ENCODE data around the gene IPO8.

Gene IPO8

GRCh38 chr12:30695199-30696102 lies at the start of gene IPO8:
IPO8 (minus strand) TSS chr12:30695869; CDS start chr12:30695647, 222 bp downstream.
- DNase-seq (ENCODE audit: insufficient read length, low spot score) (peak; percentile 91), FAIRE-seq (peak; percentile 86)

DNA sequence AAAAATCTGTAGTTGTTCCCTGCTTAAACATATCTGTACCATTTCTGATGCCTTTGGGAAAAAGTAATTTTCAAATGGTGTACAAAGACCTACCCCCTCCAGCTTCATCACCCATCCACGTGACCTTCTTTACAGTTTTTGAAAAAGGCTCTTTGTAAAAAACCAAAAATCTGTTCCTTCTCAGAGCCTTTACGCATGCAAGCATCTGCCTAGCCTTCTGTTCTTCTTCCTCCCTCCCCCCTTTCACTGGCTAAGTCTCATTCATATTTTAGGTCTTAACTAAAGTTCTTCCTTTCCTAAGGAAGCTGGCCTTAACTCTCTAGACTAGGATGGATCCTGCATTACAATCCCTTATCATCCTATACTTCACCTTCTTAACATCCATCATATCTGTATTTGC lies 48.7 kb upstream of the IPO8 start:
- DNase-seq (ENCODE audit: insufficient read length, low spot score) (no peak), FAIRE-seq (no peak)

- no peak for FAIRE-seq
- no peak for DNase-seq (ENCODE audit: insufficient read length, low spot score)
These were observed 44.6 kb upstream of the IPO8 start for GRCh38 chr12:30740274-30740673.

- FAIRE-seq (peak; percentile 42), DNase-seq (ENCODE audit: insufficient read length, low spot score) (no peak)
These were observed 43.4 kb upstream of the IPO8 start for GRCh38 chr12:30739020-30739419.

GRCh38 chr12:30732954-30733637 lies 37.4 kb upstream of the IPO8 start:
- DNase-seq (ENCODE audit: insufficient read length, low spot score), result no peak
- FAIRE-seq, result no peak

GRCh38 chr12:30730011-30730410 lies 34.3 kb upstream of the IPO8 start:
- no peak for FAIRE-seq
- no peak for DNase-seq (ENCODE audit: insufficient read length, low spot score)

DNA sequence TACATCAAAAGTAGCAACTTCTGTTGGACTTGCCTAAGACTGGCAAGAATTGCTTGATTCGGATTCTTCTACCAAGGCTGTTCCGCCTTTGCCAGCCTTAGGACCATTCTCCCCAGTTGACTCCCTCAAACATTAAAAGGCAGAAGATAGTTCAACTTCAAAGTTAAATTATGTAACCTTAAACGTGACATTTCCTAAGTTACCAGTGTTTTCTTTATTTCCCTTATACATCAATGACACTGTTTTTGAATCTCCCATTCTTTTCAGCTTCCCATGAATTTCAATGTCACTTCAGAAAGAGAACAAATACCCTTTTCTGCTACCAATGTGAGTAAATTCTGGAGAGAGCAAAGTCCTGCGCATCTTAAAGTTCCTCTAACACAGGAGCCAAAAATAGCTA lies 33.9 kb upstream of the IPO8 start:
- FAIRE-seq, result no peak
- DNase-seq (ENCODE audit: insufficient read length, low spot score), result no peak

GRCh38 chr12:30726647-30727046 lies 31.0 kb upstream of the IPO8 start:
- DNase-seq (ENCODE audit: insufficient read length, low spot score) (no peak), FAIRE-seq (no peak)

DNA sequence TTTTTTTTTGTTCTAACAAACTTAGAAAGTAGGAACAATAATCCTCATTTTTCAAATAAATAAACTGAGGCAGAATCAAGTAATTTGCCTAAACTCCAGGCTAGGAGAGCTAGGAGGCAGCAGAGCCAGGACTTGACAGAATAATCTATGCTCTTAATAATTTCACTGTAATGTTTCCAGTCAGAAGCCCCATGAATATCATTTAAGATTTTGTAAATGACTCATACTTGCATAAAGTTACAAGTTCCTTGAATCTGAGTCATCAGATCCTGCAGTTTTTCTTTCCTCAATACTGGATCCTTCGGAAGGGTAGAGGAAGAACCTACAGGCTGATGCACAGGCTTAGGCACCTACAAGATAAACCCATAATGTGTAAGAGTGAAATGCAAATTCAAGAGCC lies 30.1 kb upstream of the IPO8 start:
- FAIRE-seq (no peak), DNase-seq (ENCODE audit: insufficient read length, low spot score) (peak; percentile 72)

DNA sequence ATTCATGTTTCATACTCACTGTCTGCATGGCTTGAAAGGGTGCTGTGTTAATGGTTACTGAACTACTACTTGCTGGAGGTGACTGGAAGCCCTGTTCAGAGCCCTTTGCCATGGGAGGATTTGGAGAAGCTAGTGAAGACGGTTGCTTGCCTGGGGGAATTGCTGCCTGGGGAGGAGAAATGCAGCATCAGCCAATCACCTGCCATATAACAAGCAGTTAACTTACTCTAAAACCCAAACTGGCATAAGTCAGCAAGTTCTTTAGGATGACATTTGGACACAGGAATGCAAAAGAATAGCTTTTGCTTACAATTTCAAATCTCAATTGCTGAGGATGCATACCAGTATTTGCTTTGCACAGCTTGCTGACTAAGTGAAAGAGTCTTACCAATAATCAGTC lies 23.4 kb upstream of the IPO8 start:
- peak; percentile 91 for FAIRE-seq
- DNase-seq (ENCODE audit: insufficient read length, low spot score), result peak; percentile 74

DNA sequence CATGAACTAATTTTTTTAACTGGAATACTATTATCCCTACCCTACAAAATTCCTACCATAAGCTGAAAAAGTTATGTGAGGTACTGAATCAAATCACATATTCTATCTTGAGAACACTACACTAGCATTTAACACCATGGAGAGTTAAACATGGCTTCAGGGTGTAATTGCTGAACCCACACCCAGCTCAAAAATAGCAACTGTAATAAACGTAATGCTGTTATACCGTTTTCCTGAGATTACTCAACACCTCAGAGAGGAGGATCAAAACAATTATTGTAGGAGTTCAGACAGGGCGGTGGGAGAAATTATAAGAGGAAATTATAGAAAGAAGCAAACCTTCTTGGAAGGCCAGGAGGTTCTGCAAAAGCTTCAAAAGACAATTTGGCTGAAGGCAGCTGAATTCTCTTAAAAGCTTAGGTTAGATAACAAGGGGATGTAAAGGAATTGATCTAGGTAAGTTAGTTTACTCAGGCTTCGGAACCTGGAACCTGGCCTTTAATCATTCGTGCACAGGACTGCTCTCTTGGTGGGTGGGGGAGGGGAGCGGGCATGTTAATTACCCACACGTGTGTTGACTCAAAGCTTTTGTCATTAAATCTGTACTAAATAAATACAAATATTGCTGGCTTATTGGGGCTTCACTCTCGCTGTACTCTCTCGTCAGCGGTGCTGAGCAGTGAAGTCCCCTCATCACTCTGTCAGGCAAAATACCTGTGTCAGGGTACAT lies 12.1 kb upstream of the IPO8 start:
- FAIRE-seq, result no peak
- DNase-seq (ENCODE audit: insufficient read length, low spot score), result no peak

DNA sequence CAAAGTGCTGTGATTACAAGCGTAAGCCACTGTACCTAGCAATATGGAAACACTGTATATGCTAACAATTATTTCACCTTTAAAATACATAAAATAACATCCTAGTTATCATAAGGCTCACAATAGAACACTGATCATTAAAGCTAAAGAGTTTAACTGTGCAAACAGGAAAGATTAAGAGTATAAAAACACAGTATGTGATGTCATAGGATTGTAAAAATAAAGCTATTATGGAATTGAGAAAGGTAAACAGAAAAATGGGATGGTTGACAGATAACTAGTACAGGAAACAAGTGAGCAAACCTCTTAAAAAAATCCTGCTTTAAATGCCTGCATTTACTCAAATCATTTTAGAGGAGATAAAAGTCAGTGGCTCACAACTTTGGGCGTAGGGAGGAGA lies 10.8 kb upstream of the IPO8 start:
- DNase-seq (ENCODE audit: insufficient read length, low spot score) (no peak), FAIRE-seq (no peak)

DNA sequence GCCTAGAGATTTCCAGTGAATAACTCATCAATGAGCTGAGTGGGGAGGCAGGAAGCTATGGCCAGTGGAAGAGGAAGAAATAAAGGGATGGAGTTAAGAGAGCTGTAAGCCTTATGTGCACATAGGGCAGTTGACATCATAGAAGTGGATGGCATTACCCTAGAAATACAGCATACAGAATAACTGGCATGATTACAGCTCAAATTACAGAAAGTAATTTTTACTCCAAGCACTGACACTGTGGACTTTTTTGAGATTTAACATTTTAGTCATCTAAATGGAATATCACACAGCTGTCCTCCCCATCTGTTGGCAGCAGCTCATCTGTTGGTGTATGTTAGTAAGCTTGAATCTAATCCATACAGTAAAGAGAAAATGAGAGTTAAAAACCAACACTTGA lies 5.4 kb upstream of the IPO8 start:
- DNase-seq (ENCODE audit: insufficient read length, low spot score) (no peak), FAIRE-seq (no peak)

DNA sequence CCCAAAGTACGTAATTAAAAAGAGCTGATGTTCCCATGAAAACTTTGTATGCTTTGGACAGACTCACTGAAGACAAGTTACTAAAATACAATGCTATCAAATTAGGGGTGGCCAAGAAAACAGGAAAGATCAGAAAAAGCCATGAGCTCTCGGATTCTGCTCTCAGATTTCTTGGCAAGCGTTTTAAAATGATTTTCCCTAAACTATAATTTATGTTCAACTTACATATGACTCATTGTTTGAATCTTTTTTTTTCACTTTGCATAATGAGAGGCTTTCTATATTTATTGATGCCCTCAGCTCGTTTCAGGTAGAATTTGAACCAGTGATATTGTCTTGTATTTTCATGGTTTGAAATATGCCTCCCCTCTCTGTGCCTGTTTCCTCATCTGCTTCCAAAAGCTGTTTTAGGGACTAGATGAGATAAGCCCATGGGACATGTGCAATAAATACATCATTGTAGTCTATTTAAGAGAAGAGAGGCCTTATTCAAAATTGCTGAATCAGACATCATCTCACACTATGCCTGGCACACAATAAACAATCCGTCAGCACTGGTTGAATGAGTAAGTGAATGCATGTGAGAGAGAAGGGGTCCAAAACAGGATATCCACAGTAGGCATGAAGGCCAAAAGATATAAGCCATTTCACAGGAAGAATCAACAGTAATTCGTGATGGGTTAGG lies 4.7 kb upstream of the IPO8 start:
- FAIRE-seq (no peak), DNase-seq (ENCODE audit: insufficient read length, low spot score) (no peak)

- no peak for FAIRE-seq
These were observed 2.7 kb upstream of the IPO8 start for GRCh38 chr12:30698346-30698745.

GRCh38 chr12:30696943-30697342 lies 1.3 kb upstream of the IPO8 start:
- no peak for FAIRE-seq
- DNase-seq (ENCODE audit: insufficient read length, low spot score), result no peak

More at GRCh38 chr12:30698346-30698745, 2.7 kb upstream of the IPO8 start:
- DNase-seq (ENCODE audit: insufficient read length, low spot score), result no peak

GRCh38 chr12:30696486-30696885 lies 817 bp upstream of the IPO8 start:
- DNase-seq (ENCODE audit: insufficient read length, low spot score), result no peak
- FAIRE-seq, result peak; percentile 16

GRCh38 chr12:30696103-30696408 lies 387 bp upstream of the IPO8 start:
- no peak for DNase-seq (ENCODE audit: insufficient read length, low spot score)
- no peak for FAIRE-seq

DNA sequence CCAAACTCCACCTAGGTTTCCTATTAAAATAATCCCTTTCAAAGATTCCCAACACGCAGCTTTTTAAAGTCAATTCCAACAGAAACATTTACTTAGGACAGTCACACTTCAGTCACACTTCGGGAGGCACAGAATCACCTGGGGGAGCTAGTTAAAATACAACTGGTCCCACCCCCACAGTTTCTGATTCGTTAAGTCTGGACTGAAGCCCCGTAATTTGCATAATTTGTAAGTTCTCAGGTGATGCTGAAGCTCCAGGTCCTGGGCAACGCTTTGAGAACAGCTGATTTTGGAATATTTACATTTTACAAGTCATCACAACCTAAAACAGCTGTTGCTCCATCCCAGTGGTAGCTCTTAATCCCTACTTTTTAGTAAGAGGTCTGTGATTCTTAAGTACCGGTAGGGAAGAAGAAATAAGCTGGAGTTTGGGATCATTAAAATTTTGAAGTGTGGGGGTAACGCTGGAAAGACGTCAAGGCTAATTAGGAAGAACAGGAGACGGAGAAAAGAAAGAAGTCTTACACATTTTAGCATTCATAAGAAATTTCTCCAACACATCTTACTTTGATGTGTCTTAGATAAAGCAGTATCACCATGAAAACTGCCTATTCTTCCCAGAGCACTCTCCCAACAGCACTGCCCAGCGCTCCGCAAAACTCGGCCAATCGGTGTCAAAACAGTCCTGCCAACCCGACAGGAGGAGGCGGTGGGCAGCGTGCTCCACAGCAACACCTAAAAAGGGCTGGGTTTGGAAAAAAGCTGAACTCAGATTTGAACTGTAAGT lies 1.1 kb downstream of the IPO8 start:
- DNase-seq (ENCODE audit: insufficient read length, low spot score) (peak; percentile 35), FAIRE-seq (peak; percentile 58)

GRCh38 chr12:30692470-30692869 lies 3.2 kb downstream of the IPO8 start:
- DNase-seq (ENCODE audit: insufficient read length, low spot score) (no peak), FAIRE-seq (no peak)

All from HTR-8/SVneo (cell line).